ENCODE data around the gene CEACAM8. TPM values are rescaled to one million over a fixed set of nuclear protein-coding genes. Genes with fewer than 3 reads are reported as not detected.

CEACAM8 gene
- total and polyA plus RNA-seq, 2 donors (not counting 3 experiments of a cell fraction or from before 2014, with no cell fraction given) = not detected

- Histone ChIP-seq H3K4me3 (replicated peaks in 1 of 3; ENCODE audit: insufficient read depth in 1 of 3, low read depth in 1 of 3, low read length in 3 of 3) (no peak overlapping the region), H3K9ac (replicated peaks; ENCODE audit: extremely low read depth, insufficient read depth, low read length) (no peak overlapping the region), H3K27ac (ENCODE audit: insufficient read depth, low read depth, low read length) (no peak overlapping the region), H3K9me3 (replicated peaks; ENCODE audit: control insufficient read depth, insufficient read depth, low read length) (no peaks in the 10 kb centered on the region), H3K36me3 (ENCODE audit: control insufficient read depth in 2 of 2, extremely low read depth in 1 of 2, insufficient read depth in 2 of 2, low read length in 2 of 2) (no peaks in the 10 kb centered on the region), H3K4me2 (ENCODE audit: insufficient read depth, low read length) (no peak overlapping the region), H3K27me3 (ENCODE audit: control insufficient read depth in 2 of 2, insufficient read depth in 2 of 2, low read length in 2 of 2) (no peaks in the 10 kb centered on the region), H2AFZ (ENCODE audit: low read depth, low read length) (no peak overlapping the region), H3K9me1 (replicated peaks; ENCODE audit: control insufficient read depth, extremely low read depth, insufficient read depth, low read length) (no peaks in the 10 kb centered on the region), H4K20me1 (replicated peaks; ENCODE audit: control insufficient read depth, extremely low read depth, insufficient read depth, low read length) (no peaks in the 10 kb centered on the region), H3K79me2 (ENCODE audit: control insufficient read depth, insufficient read depth, low read length) (no peaks in the 10 kb centered on the region), H3K4me1 (ENCODE audit: control insufficient read depth, extremely low read depth, insufficient read depth, low read length) (no peaks in the 10 kb centered on the region)
- dilution Hi-C loops (cut with MboI; ENCODE audit: extremely low pct_ligation_motif_present, low sequenced_read_pairs) = no loop called here
- TF ChIP-seq POLR2A (IDR thresholded peaks at IDR 0.05; ENCODE audit: low read depth, low read length) (no peak), FOS (IDR thresholded peaks at IDR 0.05; ENCODE audit: borderline replicate concordance, insufficient read depth, low read length) (no peak), CTCF (IDR thresholded peaks at IDR 0.05; ENCODE audit: extremely low read depth in 1 of 2, insufficient read depth in 1 of 2, low read depth in 1 of 2, low read length in 2 of 2) (no peak), GATA2 (IDR thresholded peaks at IDR 0.05; ENCODE audit: insufficient read depth, insufficient read length, low read depth, low read length) (no peak), MYC (IDR thresholded peaks at IDR 0.05; ENCODE audit: low read depth, low read length) (no peak), JUN (IDR thresholded peaks at IDR 0.05; ENCODE audit: borderline replicate concordance, insufficient read depth, insufficient read length, low read depth) (no peak), MAX (IDR thresholded peaks at IDR 0.05; ENCODE audit: insufficient read depth, insufficient read length) (no peak), EZH2 (IDR thresholded peaks at IDR 0.05; ENCODE audit: borderline replicate concordance, low read depth, low read length, severe bottlenecking) (no peak), POLR2AphosphoS5 (IDR thresholded peaks at IDR 0.05; ENCODE audit: insufficient read depth, low read depth, low read length) (no peak)
- no TSS peak for BruUV-seq (replicated peaks)
- DNase-seq (ENCODE audit: low read depth, low spot score) (no peak), FAIRE-seq (no peak)
- intact Hi-C loops (cut with micrococcal nuclease) = no loop called here
- POLR2A ChIA-PET = no interaction called here
- CTCF ChIA-PET = no interaction called here
Measured at GRCh38 chr19:42628411-42629140, 33.9 kb upstream of the CEACAM8 start.

Data from endothelial cell of umbilical vein (primary cell).